Naive thymus-derived CD8-positive, alpha-beta T cell (primary cell): ENCODE measurements around the gene COL23A1. TPM values are rescaled to one million over a fixed set of nuclear protein-coding genes. Genes with fewer than 3 reads are reported as not detected.

ENCODE experiments used
- ATAC-seq, 2 donors: fragments of 150-1000 bp; cut with Tn5 transposase in 1 of 2; sonication (Bioruptor Pico), chemical (Tn5 transposase) in 1 of 2; 1 replicate in 1 of 2; 2 replicates in 1 of 2; pipeline ENCODE4 v1.10.0; 2021; ENCODE audit warnings: mild to moderate bottlenecking in 2 of 2, moderate library complexity in 2 of 2
- POLR2A ChIA-PET: fragments of 350-600 bp; sonication (Branson Sonifier 250); formaldehyde crosslinking; loops from one replicate; lab custom pipeline; 2021; ENCODE audit warnings: antibody characterized with exemption; lab: Charles Lee
- DNase-seq, 10 donors: peaks; one replicate each; pipeline versions ENCODE4 v3.0.0 to v3.0.0-alpha.2; 2020 to 2022
- H3K27ac Mint-ChIP-seq, 10 donors: one replicate each; pipeline ENCODE4 v1.8.0; 2020 to 2022; ENCODE audit warnings: mild to moderate bottlenecking in 10 of 10, mixed read lengths in 10 of 10, moderate library complexity in 4 of 10, inconsistent platforms in 1 of 10
- H3K27me3 Mint-ChIP-seq, 5 donors: one replicate each; pipeline ENCODE4 v1.8.0; 2021 to 2022; ENCODE audit warnings: mixed read lengths in 5 of 5
- H3K36me3 Mint-ChIP-seq, 3 donors: one replicate each; pipeline ENCODE4 v1.8.0; 2020 to 2022; ENCODE audit warnings: mixed read lengths in 3 of 3, mild to moderate bottlenecking in 2 of 3, inconsistent platforms in 1 of 3
- H3K4me1 Mint-ChIP-seq, 4 donors: one replicate each; pipeline ENCODE4 v1.8.0; 2021 to 2022; ENCODE audit warnings: mixed read lengths in 4 of 4
- H3K4me3 Mint-ChIP-seq, 10 donors: one replicate each; pipeline ENCODE4 v1.8.0; 2020 to 2022; ENCODE audit warnings: mild to moderate bottlenecking in 10 of 10, mixed read lengths in 10 of 10, moderate library complexity in 6 of 10, inconsistent platforms in 1 of 10
- H3K9me3 Mint-ChIP-seq, 9 donors: one replicate each; pipeline ENCODE4 v1.8.0; 2020 to 2022; ENCODE audit warnings: mixed read lengths in 9 of 9, mild to moderate bottlenecking in 3 of 9, inconsistent platforms in 1 of 9, moderate library complexity in 1 of 9
- polyA plus RNA-seq, 3 donors: library from polyadenylated mRNA; unstranded; fragments of 300-500 nt; fragmentation: Illumina TruSeq; gene quantifications; one replicate each; pipeline ENCODE4 v1.2.3, GENCODE V29; 2021
- total RNA-seq, 8 experiments: library from RNA in 2 of 8; stranded (reverse) in 2 of 8; gene quantifications; one replicate each; pipeline ENCODE4 v1.2.3 and lab custom pipeline; 2021 to 2026

COL23A1 gene
- total and polyA plus RNA-seq, 5 experiments from 2014 or later: 0.10 to 0.51 (median 0.16) TPM; not detected in 2

GRCh38 chr5:178536541-178537466 is 53.4 kb downstream of the COL23A1 start:
- Mint-ChIP-seq H3K9me3 (no peaks in the 10 kb centered on the region), H3K36me3 (no peaks in the 10 kb centered on the region), H3K4me3 (no peak overlapping the region), H3K27me3 (no peaks in the 10 kb centered on the region), H3K4me1 (peaks cover 0 to 6% (median 2%) of the 10 kb centered on the region in 4 donors), H3K27ac (no peak overlapping the region)
- POLR2A ChIA-PET: no interaction called here
- ATAC-seq (no peak), DNase-seq (peak in 1 of 10 donors; percentile 47)

GRCh38 chr5:178535299-178536175 is 54.7 kb downstream of the COL23A1 start:
- peaks cover 0 to 6% (median 1%) of the 10 kb centered on the region in 4 donors for H3K4me1 Mint-ChIP-seq
- peak in 1 of 10 donors; percentile 55 for DNase-seq
- no peak overlapping the region for H3K4me3 Mint-ChIP-seq
- no peaks in the 10 kb centered on the region for H3K27me3 Mint-ChIP-seq
- no peaks in the 10 kb centered on the region for H3K36me3 Mint-ChIP-seq
- ATAC-seq: no peak
- POLR2A ChIA-PET: no interaction called here
- H3K9me3 Mint-ChIP-seq: no peaks in the 10 kb centered on the region
- H3K27ac Mint-ChIP-seq: no peak overlapping the region

GRCh38 chr5:178533136-178533535 is 57.1 kb downstream of the COL23A1 start:
- no peak for ATAC-seq
- Mint-ChIP-seq H3K4me1 (peaks cover 0 to 6% (median 1%) of the 10 kb centered on the region in 4 donors), H3K27me3 (no peaks in the 10 kb centered on the region)

DNA sequence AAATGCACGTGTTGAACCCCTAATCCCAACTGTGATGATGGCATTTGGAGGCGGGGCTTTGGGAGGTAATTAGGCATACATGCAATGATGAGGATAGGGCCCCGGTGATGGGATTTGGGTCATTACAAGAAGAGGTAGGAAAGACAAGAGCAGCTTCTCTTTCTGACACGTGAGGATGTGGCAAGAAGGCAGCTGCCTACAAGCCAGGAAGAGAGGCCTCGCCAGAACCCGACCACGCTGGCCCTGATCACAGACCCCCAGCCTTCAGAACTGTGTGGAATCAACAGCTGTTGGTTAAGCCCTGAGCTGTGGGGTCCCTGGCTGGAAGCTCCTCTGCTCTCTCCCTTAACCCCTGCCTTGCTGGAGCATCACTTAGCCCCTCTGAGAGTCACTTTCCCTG is 57.5 kb downstream of the COL23A1 start:
- no peaks in the 10 kb centered on the region for H3K9me3 Mint-ChIP-seq
- H3K4me1 Mint-ChIP-seq: peaks cover 0 to 6% (median 1%) of the 10 kb centered on the region in 4 donors
- H3K36me3 Mint-ChIP-seq: no peaks in the 10 kb centered on the region
- H3K27me3 Mint-ChIP-seq: no peaks in the 10 kb centered on the region
- POLR2A ChIA-PET: no interaction called here
- H3K27ac Mint-ChIP-seq: peak overlapping the region in 1 of 10 donors; percentile 35
- DNase-seq: no peak
- ATAC-seq: no peak
- H3K4me3 Mint-ChIP-seq: no peak overlapping the region

More at GRCh38 chr5:178533136-178533535, 57.1 kb downstream of the COL23A1 start:
- POLR2A ChIA-PET: no interaction called here
- DNase-seq: no peak
- no peak overlapping the region for H3K4me3 Mint-ChIP-seq
- no peak overlapping the region for H3K27ac Mint-ChIP-seq
- H3K36me3 Mint-ChIP-seq: no peaks in the 10 kb centered on the region
- H3K9me3 Mint-ChIP-seq: no peaks in the 10 kb centered on the region

- POLR2A ChIA-PET: no interaction called here
- Mint-ChIP-seq H3K36me3 (no peaks in the 10 kb centered on the region), H3K27me3 (no peaks in the 10 kb centered on the region), H3K4me3 (no peak overlapping the region), H3K9me3 (no peaks in the 10 kb centered on the region), H3K4me1 (peaks cover 0 to 6% (median 1%) of the 10 kb centered on the region in 4 donors), H3K27ac (no peak overlapping the region)
- DNase-seq (no peak), ATAC-seq (no peak)
Measured at GRCh38 chr5:178532236-178532635, 58.0 kb downstream of the COL23A1 start.

DNA sequence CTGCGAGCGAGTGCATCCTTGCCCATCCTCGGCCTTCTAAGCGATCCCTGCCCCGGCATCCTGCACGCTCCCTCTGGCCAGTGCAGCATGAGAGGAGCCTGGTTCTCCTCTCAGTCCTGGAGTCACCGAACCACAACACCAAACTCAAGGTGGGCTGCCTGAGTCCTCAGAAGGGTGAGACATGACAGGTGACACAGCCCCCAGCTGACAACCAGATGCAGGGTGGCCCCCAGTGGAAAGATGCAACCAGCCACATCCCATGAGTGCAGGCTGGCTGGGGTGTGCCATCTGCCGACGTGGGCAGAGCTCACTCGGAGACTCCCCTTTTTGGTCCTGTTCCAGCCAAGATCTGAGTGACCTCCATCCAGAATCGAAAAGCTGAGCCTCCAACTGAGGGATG is 58.4 kb downstream of the COL23A1 start:
- H3K27me3 Mint-ChIP-seq: no peaks in the 10 kb centered on the region
- no peak for ATAC-seq
- no peak overlapping the region for H3K4me3 Mint-ChIP-seq

DNA sequence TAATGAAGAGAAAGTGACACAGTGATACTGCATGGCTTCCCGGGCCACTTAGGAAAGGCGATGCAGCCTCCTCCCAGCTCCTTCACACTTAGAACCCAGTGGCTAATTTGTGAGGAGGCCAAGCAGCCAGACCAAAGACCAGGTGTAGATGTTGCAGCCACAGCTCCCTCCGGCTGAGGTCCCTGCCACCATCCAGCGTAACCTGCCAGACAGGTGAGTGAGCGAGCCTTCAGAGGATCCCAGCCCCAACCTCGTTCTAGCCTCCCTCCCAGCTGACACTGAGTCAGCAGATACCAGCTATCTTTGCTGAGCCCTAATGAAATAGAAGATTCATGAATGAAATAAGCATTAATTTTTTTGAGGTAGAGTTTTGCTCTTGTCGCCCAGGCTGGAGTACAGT is 59.7 kb downstream of the COL23A1 start:
- Mint-ChIP-seq H3K4me1 (peaks cover 0 to 6% (median 1%) of the 10 kb centered on the region in 4 donors), H3K4me3 (no peak overlapping the region), H3K36me3 (no peaks in the 10 kb centered on the region), H3K27ac (no peak overlapping the region), H3K9me3 (no peaks in the 10 kb centered on the region), H3K27me3 (no peaks in the 10 kb centered on the region)
- DNase-seq (no peak), ATAC-seq (no peak)
- POLR2A ChIA-PET: no interaction called here

More for the DNA sequence above, 58.4 kb downstream of the COL23A1 start:
- no peak overlapping the region for H3K27ac Mint-ChIP-seq
- no peak for DNase-seq
- peaks cover 0 to 6% (median 1%) of the 10 kb centered on the region in 4 donors for H3K4me1 Mint-ChIP-seq
- H3K36me3 Mint-ChIP-seq: no peaks in the 10 kb centered on the region
- H3K9me3 Mint-ChIP-seq: no peaks in the 10 kb centered on the region
- POLR2A ChIA-PET: no interaction called here

GRCh38 chr5:178529080-178529479 is 61.1 kb downstream of the COL23A1 start:
- H3K4me3 Mint-ChIP-seq: no peak overlapping the region
- no peak overlapping the region for H3K27ac Mint-ChIP-seq
- ATAC-seq: no peak

DNA sequence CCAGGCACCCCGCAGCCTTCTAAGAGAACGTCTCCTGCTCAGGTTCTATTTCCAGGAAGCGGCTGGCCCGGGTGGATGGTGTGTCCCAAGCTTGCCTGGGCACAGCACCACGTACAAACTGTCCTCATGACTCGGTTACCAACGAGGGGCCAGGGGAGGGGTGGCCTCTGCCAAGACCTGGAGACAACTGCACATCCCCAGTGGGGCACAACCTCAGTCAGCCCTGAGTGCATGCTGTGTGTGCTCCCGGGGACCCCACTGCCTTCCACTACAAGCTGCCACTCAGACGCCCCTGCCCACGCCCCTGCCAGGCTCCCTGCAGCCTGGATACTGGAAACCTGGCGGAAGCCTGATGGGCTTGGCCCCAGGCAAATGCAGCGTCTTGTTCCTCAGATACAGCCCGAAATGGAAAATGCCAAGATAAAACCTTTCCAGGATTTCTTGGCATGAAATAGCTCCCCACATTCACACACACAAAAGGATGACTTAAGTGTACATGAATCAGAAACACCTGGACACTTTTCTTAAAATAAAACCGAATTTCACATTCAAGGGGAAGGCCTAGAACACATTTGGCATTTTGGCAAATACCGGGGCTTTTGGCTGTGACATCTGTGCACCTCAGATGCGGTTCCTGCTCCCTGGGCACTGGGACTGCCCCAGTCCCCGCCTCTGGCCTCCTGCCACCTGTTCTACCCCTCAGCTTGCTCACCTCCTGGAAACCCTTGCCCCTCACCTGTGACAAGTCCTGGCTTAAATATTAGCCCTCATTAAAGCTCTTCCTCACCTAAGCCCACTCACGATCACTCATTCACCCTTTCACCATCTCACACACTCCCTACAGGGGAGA is 62.5 kb downstream of the COL23A1 start:
- POLR2A ChIA-PET: no interaction called here
- no peak overlapping the region for H3K4me3 Mint-ChIP-seq
- no peaks in the 10 kb centered on the region for H3K36me3 Mint-ChIP-seq
- no peaks in the 10 kb centered on the region for H3K27me3 Mint-ChIP-seq
- peaks cover 0 to 4% (median 0%) of the 10 kb centered on the region in 4 donors for H3K4me1 Mint-ChIP-seq
- no peak overlapping the region for H3K27ac Mint-ChIP-seq
- DNase-seq (peak in 1 of 10 donors; percentile 56), ATAC-seq (no peak)
- no peaks in the 10 kb centered on the region for H3K9me3 Mint-ChIP-seq

More at GRCh38 chr5:178529080-178529479, 61.1 kb downstream of the COL23A1 start:
- Mint-ChIP-seq H3K9me3 (no peaks in the 10 kb centered on the region), H3K4me1 (peaks cover 0 to 6% (median 1%) of the 10 kb centered on the region in 4 donors), H3K36me3 (no peaks in the 10 kb centered on the region), H3K27me3 (no peaks in the 10 kb centered on the region)
- DNase-seq: peak in 1 of 10 donors; percentile 48
- POLR2A ChIA-PET: no interaction called here

- H3K4me3 Mint-ChIP-seq: no peak overlapping the region
- DNase-seq: peak in 1 of 10 donors; percentile 14
- no peak overlapping the region for H3K27ac Mint-ChIP-seq
- POLR2A ChIA-PET: no interaction called here
- no peaks in the 10 kb centered on the region for H3K27me3 Mint-ChIP-seq
- peaks cover 0 to 1% (median 0%) of the 10 kb centered on the region in 9 donors for H3K9me3 Mint-ChIP-seq
- no peak for ATAC-seq
- no peaks in the 10 kb centered on the region for H3K4me1 Mint-ChIP-seq
- H3K36me3 Mint-ChIP-seq: no peaks in the 10 kb centered on the region
Measured at GRCh38 chr5:178526773-178527457, 63.3 kb downstream of the COL23A1 start.

GRCh38 chr5:178525906-178526732 is 64.1 kb downstream of the COL23A1 start:
- POLR2A ChIA-PET: no interaction called here
- peak overlapping the region in 1 of 10 donors; percentile 8 for H3K27ac Mint-ChIP-seq
- H3K4me3 Mint-ChIP-seq: no peak overlapping the region
- peaks cover 0 to 2% (median 0%) of the 10 kb centered on the region in 9 donors for H3K9me3 Mint-ChIP-seq
- DNase-seq (peak in 1 of 10 donors; percentile 40), ATAC-seq (no peak)
- no peaks in the 10 kb centered on the region for H3K27me3 Mint-ChIP-seq
- no peaks in the 10 kb centered on the region for H3K4me1 Mint-ChIP-seq
- no peaks in the 10 kb centered on the region for H3K36me3 Mint-ChIP-seq
